Liver (tissue), 9 donors: ENCODE data around the gene TLL2. TPM values are rescaled to one million over a fixed set of nuclear protein-coding genes. Genes with fewer than 3 reads are reported as not detected.

Experiments
- DNase-seq: peaks from one replicate; pipeline ENCODE4 v3.0.0-alpha.2; 2017; ENCODE audit warnings: low spot score
- H3K27ac ChIP-seq, 2 donors: one replicate each; pipeline ENCODE4 v1.7.0; 2013; ENCODE audit warnings: inconsistent platforms in 2 of 2, low read length in 2 of 2, control low read depth in 1 of 2, low read depth in 1 of 2, mild to moderate bottlenecking in 1 of 2
- H3K27me3 ChIP-seq, 4 donors: one replicate each; pipeline versions ENCODE4 v1.6.1 to v1.7.0; 2013; ENCODE audit warnings: low read length in 3 of 4, inconsistent platforms in 1 of 4, mild to moderate bottlenecking in 1 of 4, moderate library complexity in 1 of 4; ENCODE audit not compliant: control insufficient read depth in 4 of 4, insufficient read depth in 4 of 4
- H3K36me3 ChIP-seq, 4 donors: one replicate each; pipeline versions ENCODE4 v1.6.1 to v1.7.0; 2013; ENCODE audit warnings: low read length in 3 of 4, mild to moderate bottlenecking in 3 of 4, low read depth in 1 of 4, moderate library complexity in 1 of 4; ENCODE audit not compliant: control insufficient read depth in 4 of 4, insufficient read depth in 3 of 4
- H3K4me1 ChIP-seq, 4 donors: one replicate each; pipeline versions ENCODE4 v1.6.1 to v1.7.0; 2013; ENCODE audit warnings: low read length in 3 of 4, mild to moderate bottlenecking in 3 of 4, moderate library complexity in 1 of 4; ENCODE audit not compliant: control insufficient read depth in 4 of 4, insufficient read depth in 4 of 4
- H3K4me3 ChIP-seq, 3 donors: one replicate each; pipeline versions ENCODE4 v1.6.1 to v1.7.0; 2013; ENCODE audit warnings: low read length in 3 of 3, control low read depth in 1 of 3, low read depth in 1 of 3, mild to moderate bottlenecking in 1 of 3
- H3K9ac ChIP-seq, 2 donors: one replicate each; pipeline ENCODE4 v1.7.0; 2013; ENCODE audit warnings: low read length in 2 of 2, mild to moderate bottlenecking in 2 of 2, moderate library complexity in 2 of 2, control low read depth in 1 of 2, low read depth in 1 of 2
- H3K9me3 ChIP-seq, 4 donors: one replicate each; pipeline versions ENCODE4 v1.6.1 to v1.7.0; 2013; ENCODE audit warnings: low read length in 3 of 4; ENCODE audit not compliant: control insufficient read depth in 4 of 4
- EGR1 ChIP-seq, 2 donors: IDR thresholded peaks; 2 replicates each; pipeline ENCODE4 v1.6.1; 2016 to 2018; ENCODE audit warnings: antibody characterized with exemption in 2 of 2, low read depth in 2 of 2
- FOXA2 ChIP-seq: IDR thresholded peaks from 2 replicates; pipeline ENCODE4 v1.6.1; 2016; ENCODE audit warnings: antibody characterized with exemption
- HNF4A ChIP-seq, 2 donors: conservative IDR thresholded peaks; 2 replicates each; pipeline ENCODE4 v1.6.1; 2016; ENCODE audit warnings: antibody characterized with exemption in 2 of 2, mild to moderate bottlenecking in 2 of 2
- HNF4G ChIP-seq: IDR thresholded peaks from 2 replicates; pipeline ENCODE4 v1.6.1; 2016; ENCODE audit warnings: antibody characterized with exemption
- JUND ChIP-seq, 2 donors: IDR thresholded peaks; 2 replicates each; pipeline ENCODE4 v1.6.1; 2016; ENCODE audit warnings: antibody characterized with exemption in 2 of 2
- NR2F2 ChIP-seq: IDR thresholded peaks from 2 replicates; pipeline ENCODE4 v1.6.1; 2016; ENCODE audit warnings: antibody characterized with exemption
- RAD21 ChIP-seq, 2 donors: IDR thresholded peaks; 2 replicates each; pipeline ENCODE4 v1.6.1; 2016; ENCODE audit warnings: antibody characterized with exemption in 2 of 2, mild to moderate bottlenecking in 2 of 2
- RXRA ChIP-seq, 2 donors: IDR thresholded peaks; 2 replicates each; pipeline ENCODE4 v1.6.1; 2017 to 2018; ENCODE audit warnings: antibody characterized with exemption in 2 of 2, mild to moderate bottlenecking in 1 of 2
- SP1 ChIP-seq: IDR thresholded peaks from 2 replicates; pipeline ENCODE4 v1.6.1; 2018; ENCODE audit warnings: antibody characterized with exemption, mild to moderate bottlenecking
- TAF1 ChIP-seq: conservative IDR thresholded peaks from 2 replicates; pipeline ENCODE4 v1.6.1; 2016; ENCODE audit warnings: antibody characterized with exemption, mild to moderate bottlenecking
- YY1 ChIP-seq: IDR thresholded peaks from 2 replicates; pipeline ENCODE4 v1.6.1; 2016; ENCODE audit warnings: antibody characterized with exemption, mild to moderate bottlenecking
- WGBS: extraction: QIAGEN DNeasy Blood & Tissue Kit; methylation state at CpG from one replicate; pipeline ENCODE4 v1.1.7; 2013; 5-methylcytosine and 5-hydroxymethylcytosine counted together
- polyA plus RNA-seq, 2 donors: library from polyadenylated mRNA; stranded (reverse) in 1 of 2; unstranded in 1 of 2; fragments of 200-250 nt in 1 of 2; fragments of >200 nt in 1 of 2; fragmentation: Nextera tagmentation in 1 of 2; extraction: Ambion mirVana in 1 of 2; gene quantifications; one replicate each; pipeline versions ENCODE4 v1.2.1 to v1.2.3, GENCODE V29; 2013 to 2015
- total RNA-seq, 2 donors: library from RNA; depleted of rRNA; stranded (reverse); fragments of >200 nt; gene quantifications; one replicate each; pipeline ENCODE4 v1.2.3, GENCODE V29; 2014
- TF ChIP-seq, protein P1 (sequence below): fragments of 150-350 bp; IDR thresholded peaks from 2 replicates; pipeline ENCODE4 v1.5.1; 2017; ENCODE audit warnings: improper control_type of control experiment, low read depth, low read length; ENCODE audit not compliant: missing input control
- TF ChIP-seq, protein P2 (sequence below): IDR thresholded peaks from 2 replicates; pipeline ENCODE4 v1.6.1; 2016; ENCODE audit warnings: antibody characterized with exemption
- TF ChIP-seq, protein P3 (sequence below): IDR thresholded peaks from 2 replicates; pipeline ENCODE4 v1.6.1; 2016; ENCODE audit warnings: antibody characterized with exemption
- TF ChIP-seq, protein P4 (sequence below): IDR thresholded peaks from 2 replicates; pipeline ENCODE4 v1.6.1; 2016; ENCODE audit warnings: antibody characterized with exemption
- TF ChIP-seq, protein P5 (sequence below): IDR thresholded peaks from 2 replicates; pipeline ENCODE4 v1.6.1; 2016; ENCODE audit warnings: antibody characterized with exemption, mild to moderate bottlenecking
- donor health status: healthy.
- donor health status: healthy.
- donor health status: healthy.
- donor health status: healthy.
- donor health status: healthy.

TLL2 gene
- total and polyA plus RNA-seq, 4 donors: 0.06 to 0.19 (median 0.08) TPM; not detected in 1

DNA sequence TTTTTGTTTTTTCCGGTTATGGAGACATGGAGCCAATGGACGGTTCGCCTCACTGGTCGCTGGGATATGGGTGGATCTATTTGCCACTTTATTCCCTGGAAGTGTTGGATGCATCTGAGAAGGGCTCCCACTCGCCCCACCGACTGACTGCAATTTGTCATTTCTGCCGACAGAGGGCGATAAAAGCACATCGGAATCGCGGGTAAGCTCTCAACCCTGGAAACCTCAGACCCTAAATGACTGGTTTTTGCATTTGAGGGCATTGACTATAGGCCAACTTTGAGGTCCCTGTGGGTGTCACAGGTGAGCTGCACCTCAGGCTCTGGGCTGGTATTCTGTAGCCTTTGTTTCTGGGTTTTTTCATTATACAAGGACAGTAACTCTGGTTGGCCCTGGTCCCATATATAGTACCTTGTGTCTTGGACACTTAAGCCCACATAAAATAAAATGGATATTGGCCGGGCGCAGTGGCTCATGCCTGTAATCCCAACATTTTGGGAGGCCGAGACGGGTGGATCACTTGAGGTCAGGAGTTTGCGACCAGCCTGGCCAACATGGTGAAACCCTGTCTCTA, 143.1 kb downstream of the TLL2 start:
- peak; percentile 69 to 78 for TF ChIP-seq RAD21 (IDR thresholded peaks at IDR 0.05)
- TF ChIP-seq, protein P1, sequence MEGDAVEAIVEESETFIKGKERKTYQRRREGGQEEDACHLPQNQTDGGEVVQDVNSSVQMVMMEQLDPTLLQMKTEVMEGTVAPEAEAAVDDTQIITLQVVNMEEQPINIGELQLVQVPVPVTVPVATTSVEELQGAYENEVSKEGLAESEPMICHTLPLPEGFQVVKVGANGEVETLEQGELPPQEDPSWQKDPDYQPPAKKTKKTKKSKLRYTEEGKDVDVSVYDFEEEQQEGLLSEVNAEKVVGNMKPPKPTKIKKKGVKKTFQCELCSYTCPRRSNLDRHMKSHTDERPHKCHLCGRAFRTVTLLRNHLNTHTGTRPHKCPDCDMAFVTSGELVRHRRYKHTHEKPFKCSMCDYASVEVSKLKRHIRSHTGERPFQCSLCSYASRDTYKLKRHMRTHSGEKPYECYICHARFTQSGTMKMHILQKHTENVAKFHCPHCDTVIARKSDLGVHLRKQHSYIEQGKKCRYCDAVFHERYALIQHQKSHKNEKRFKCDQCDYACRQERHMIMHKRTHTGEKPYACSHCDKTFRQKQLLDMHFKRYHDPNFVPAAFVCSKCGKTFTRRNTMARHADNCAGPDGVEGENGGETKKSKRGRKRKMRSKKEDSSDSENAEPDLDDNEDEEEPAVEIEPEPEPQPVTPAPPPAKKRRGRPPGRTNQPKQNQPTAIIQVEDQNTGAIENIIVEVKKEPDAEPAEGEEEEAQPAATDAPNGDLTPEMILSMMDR: peak; percentile 80
- no peak for TF ChIP-seq YY1
- DNase-seq: peak; percentile 59
- no peaks in the 10 kb centered on the region for H3K9me3 ChIP-seq
- no peaks in the 10 kb centered on the region for H3K36me3 ChIP-seq
- 33% methylated on average over 16 of the region's 16 CpGs for WGBS
- H3K4me3 ChIP-seq: no peak overlapping the region
- H3K9ac ChIP-seq: no peak overlapping the region
- no peak overlapping the region for H3K27ac ChIP-seq
- H3K4me1 ChIP-seq: peaks cover 0 to 9% (median 6%) of the 10 kb centered on the region in 4 donors
- no peaks in the 10 kb centered on the region for H3K27me3 ChIP-seq

DNA sequence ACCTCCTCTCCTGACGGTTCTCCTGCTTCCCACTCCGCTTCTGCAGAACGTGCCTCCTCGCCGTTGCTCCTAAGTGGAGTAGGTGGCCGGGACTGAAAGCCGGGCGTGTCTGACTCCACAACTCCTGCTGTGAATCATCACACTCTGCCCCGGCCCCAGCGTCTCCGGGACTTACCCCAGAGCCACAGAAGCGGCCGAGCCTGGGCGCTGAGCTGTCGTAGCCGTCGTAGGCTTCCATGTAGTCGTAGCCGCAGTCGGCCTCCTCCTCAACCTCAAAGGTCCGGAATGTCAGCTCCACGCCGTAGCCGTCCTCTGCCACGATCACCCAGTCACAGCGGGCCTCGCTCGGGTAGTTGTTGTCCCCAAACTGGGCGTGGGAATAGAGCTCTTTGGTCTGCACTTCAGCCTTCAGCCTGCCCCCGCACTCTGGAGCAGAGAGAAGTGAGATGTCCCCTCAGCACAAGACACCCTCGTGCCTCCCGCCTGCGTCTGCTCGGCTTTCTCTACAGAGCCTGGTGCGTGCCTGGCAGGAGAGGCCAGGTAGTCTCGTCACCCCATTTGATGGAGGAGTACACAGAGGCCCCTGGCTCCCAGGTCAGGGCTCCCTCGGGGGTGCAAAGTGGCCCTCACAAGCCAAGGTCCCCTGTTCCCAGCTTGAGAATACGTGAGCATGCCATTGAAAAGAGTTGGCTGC, 143.7 kb downstream of the TLL2 start:
- H3K4me3 ChIP-seq: no peak overlapping the region
- no peaks in the 10 kb centered on the region for H3K27me3 ChIP-seq
- WGBS: 83% methylated on average over 38 of the region's 38 CpGs
- peaks cover 0 to 3% (median 2%) of the 10 kb centered on the region in 4 donors for H3K4me1 ChIP-seq
- TF ChIP-seq JUND (IDR thresholded peaks at IDR 0.05) (no peak), RAD21 (IDR thresholded peaks at IDR 0.05) (no peak), NR2F2 (no peak), RXRA (IDR thresholded peaks at IDR 0.05) (no peak), HNF4G (no peak), YY1 (no peak), HNF4A (conservative IDR thresholded peaks at IDR 0.05) (no peak), TAF1 (no peak), FOXA2 (no peak), EGR1 (IDR thresholded peaks at IDR 0.05; ENCODE audit: low read depth in 2 of 2) (no peak), SP1 (no peak)
- TF ChIP-seq, protein P2, sequence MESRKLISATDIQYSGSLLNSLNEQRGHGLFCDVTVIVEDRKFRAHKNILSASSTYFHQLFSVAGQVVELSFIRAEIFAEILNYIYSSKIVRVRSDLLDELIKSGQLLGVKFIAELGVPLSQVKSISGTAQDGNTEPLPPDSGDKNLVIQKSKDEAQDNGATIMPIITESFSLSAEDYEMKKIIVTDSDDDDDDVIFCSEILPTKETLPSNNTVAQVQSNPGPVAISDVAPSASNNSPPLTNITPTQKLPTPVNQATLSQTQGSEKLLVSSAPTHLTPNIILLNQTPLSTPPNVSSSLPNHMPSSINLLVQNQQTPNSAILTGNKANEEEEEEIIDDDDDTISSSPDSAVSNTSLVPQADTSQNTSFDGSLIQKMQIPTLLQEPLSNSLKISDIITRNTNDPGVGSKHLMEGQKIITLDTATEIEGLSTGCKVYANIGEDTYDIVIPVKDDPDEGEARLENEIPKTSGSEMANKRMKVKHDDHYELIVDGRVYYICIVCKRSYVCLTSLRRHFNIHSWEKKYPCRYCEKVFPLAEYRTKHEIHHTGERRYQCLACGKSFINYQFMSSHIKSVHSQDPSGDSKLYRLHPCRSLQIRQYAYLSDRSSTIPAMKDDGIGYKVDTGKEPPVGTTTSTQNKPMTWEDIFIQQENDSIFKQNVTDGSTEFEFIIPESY: no peak
- TF ChIP-seq, protein P3, sequence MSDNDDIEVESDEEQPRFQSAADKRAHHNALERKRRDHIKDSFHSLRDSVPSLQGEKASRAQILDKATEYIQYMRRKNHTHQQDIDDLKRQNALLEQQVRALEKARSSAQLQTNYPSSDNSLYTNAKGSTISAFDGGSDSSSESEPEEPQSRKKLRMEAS: no peak
- TF ChIP-seq, protein P4, sequence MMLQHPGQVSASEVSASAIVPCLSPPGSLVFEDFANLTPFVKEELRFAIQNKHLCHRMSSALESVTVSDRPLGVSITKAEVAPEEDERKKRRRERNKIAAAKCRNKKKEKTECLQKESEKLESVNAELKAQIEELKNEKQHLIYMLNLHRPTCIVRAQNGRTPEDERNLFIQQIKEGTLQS: no peak
- TF ChIP-seq, protein P5, sequence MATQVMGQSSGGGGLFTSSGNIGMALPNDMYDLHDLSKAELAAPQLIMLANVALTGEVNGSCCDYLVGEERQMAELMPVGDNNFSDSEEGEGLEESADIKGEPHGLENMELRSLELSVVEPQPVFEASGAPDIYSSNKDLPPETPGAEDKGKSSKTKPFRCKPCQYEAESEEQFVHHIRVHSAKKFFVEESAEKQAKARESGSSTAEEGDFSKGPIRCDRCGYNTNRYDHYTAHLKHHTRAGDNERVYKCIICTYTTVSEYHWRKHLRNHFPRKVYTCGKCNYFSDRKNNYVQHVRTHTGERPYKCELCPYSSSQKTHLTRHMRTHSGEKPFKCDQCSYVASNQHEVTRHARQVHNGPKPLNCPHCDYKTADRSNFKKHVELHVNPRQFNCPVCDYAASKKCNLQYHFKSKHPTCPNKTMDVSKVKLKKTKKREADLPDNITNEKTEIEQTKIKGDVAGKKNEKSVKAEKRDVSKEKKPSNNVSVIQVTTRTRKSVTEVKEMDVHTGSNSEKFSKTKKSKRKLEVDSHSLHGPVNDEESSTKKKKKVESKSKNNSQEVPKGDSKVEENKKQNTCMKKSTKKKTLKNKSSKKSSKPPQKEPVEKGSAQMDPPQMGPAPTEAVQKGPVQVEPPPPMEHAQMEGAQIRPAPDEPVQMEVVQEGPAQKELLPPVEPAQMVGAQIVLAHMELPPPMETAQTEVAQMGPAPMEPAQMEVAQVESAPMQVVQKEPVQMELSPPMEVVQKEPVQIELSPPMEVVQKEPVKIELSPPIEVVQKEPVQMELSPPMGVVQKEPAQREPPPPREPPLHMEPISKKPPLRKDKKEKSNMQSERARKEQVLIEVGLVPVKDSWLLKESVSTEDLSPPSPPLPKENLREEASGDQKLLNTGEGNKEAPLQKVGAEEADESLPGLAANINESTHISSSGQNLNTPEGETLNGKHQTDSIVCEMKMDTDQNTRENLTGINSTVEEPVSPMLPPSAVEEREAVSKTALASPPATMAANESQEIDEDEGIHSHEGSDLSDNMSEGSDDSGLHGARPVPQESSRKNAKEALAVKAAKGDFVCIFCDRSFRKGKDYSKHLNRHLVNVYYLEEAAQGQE: no peak
- no peaks in the 10 kb centered on the region for H3K36me3 ChIP-seq
- DNase-seq: no peak
- H3K9ac ChIP-seq: no peak overlapping the region
- no peaks in the 10 kb centered on the region for H3K9me3 ChIP-seq
- no peak overlapping the region for H3K27ac ChIP-seq
